C4-2B (cell line): ENCODE measurements around the gene GLYR1.

Experiments
- ZFX ChIP-seq: fragments of 450-650 bp; IDR thresholded peaks from 2 replicates; pipeline ENCODE4 v1.6.1; 2017
- TF ChIP-seq, protein P1 (sequence below): fragments of 450-650 bp; conservative IDR thresholded peaks from 2 replicates; pipeline ENCODE4 v1.5.1; 2017; ENCODE audit warnings: mild to moderate bottlenecking

DNA sequence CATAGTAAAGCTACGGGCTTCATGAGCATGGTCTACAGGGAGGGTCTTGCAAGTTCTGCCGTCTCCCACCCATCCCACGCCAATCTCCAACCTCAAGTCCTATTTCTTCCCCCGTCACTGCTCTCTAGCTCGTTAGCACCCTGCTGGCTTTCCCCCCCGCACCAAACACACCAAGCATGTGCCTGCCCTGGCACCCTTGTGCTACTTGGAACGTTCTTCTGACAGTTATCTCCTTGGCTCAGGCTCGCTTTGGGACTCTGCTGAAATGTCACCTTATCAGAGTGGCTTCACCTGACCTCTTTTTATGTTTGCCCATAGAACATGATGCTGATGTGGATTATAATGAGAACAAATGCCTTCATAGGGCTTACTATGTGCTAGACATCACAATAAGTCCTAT lies 21.9 kb downstream of the GLYR1 start:
- TF ChIP-seq, protein P1, sequence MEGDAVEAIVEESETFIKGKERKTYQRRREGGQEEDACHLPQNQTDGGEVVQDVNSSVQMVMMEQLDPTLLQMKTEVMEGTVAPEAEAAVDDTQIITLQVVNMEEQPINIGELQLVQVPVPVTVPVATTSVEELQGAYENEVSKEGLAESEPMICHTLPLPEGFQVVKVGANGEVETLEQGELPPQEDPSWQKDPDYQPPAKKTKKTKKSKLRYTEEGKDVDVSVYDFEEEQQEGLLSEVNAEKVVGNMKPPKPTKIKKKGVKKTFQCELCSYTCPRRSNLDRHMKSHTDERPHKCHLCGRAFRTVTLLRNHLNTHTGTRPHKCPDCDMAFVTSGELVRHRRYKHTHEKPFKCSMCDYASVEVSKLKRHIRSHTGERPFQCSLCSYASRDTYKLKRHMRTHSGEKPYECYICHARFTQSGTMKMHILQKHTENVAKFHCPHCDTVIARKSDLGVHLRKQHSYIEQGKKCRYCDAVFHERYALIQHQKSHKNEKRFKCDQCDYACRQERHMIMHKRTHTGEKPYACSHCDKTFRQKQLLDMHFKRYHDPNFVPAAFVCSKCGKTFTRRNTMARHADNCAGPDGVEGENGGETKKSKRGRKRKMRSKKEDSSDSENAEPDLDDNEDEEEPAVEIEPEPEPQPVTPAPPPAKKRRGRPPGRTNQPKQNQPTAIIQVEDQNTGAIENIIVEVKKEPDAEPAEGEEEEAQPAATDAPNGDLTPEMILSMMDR = no peak
- no peak for TF ChIP-seq ZFX
